OCI-LY3 (cell line): ENCODE data around the gene PLN.

Source experiments
- EZH2phosphoT487 ChIP-seq: fragments of 200-600 bp; shearing (Covaris generic); IDR thresholded peaks from 2 replicates; pipeline ENCODE4 v1.6.1; 2018; ENCODE audit warnings: antibody characterized with exemption, mixed run types, low read depth
- TF ChIP-seq, protein P1 (sequence below): fragments of 200-600, 300-600 bp; sonication (generic); IDR thresholded peaks from 2 replicates; pipeline ENCODE4 v1.5.1; 2014; ENCODE audit warnings: antibody characterized with exemption, low read length, low read depth

GRCh38 chr6:118569498-118569897, 21.4 kb downstream of the PLN start:
- TF ChIP-seq, protein P1, sequence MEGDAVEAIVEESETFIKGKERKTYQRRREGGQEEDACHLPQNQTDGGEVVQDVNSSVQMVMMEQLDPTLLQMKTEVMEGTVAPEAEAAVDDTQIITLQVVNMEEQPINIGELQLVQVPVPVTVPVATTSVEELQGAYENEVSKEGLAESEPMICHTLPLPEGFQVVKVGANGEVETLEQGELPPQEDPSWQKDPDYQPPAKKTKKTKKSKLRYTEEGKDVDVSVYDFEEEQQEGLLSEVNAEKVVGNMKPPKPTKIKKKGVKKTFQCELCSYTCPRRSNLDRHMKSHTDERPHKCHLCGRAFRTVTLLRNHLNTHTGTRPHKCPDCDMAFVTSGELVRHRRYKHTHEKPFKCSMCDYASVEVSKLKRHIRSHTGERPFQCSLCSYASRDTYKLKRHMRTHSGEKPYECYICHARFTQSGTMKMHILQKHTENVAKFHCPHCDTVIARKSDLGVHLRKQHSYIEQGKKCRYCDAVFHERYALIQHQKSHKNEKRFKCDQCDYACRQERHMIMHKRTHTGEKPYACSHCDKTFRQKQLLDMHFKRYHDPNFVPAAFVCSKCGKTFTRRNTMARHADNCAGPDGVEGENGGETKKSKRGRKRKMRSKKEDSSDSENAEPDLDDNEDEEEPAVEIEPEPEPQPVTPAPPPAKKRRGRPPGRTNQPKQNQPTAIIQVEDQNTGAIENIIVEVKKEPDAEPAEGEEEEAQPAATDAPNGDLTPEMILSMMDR: no peak
- no peak for TF ChIP-seq EZH2phosphoT487
